ENCODE data around the gene MICU1.
"Not testable (repeated sequence)": the region's sequence is repeated elsewhere in the genome, so short reads cannot be mapped to it uniquely, and the experiment has no call there.

Gene MICU1

GRCh38 chr10:72552857-72553256 is 73.0 kb downstream of the MICU1 start:
- no peak for TF ChIP-seq CTCF (IDR thresholded peaks at IDR 0.05; ENCODE audit: low read depth, low read length)
- H3K4me3 ChIP-seq (replicated peaks in 1 of 2; ENCODE audit: low read depth in 2 of 2, low read length in 2 of 2): no peak overlapping the region
- peak; percentile 90 to 92 for DNase-seq (ENCODE audit: low read depth in 2 of 2)

- TF ChIP-seq CTCF (IDR thresholded peaks at IDR 0.05; ENCODE audit: low read depth, low read length): no peak
- no peak for DNase-seq (ENCODE audit: low read depth in 2 of 2)
These were observed 75.6 kb downstream of the MICU1 start for GRCh38 chr10:72550239-72550638.

GRCh38 chr10:72545546-72545945 is 80.3 kb downstream of the MICU1 start:
- DNase-seq (ENCODE audit: low read depth in 2 of 2): no peak
- TF ChIP-seq CTCF (IDR thresholded peaks at IDR 0.05; ENCODE audit: low read depth, low read length): no peak
- H3K4me3 ChIP-seq (replicated peaks in 1 of 2; ENCODE audit: low read depth in 2 of 2, low read length in 2 of 2): no peak overlapping the region

More at GRCh38 chr10:72550239-72550638, 75.6 kb downstream of the MICU1 start:
- no peak overlapping the region for H3K4me3 ChIP-seq (replicated peaks in 1 of 2; ENCODE audit: low read depth in 2 of 2, low read length in 2 of 2)

GRCh38 chr10:72543855-72544254 is 82.0 kb downstream of the MICU1 start:
- H3K4me3 ChIP-seq (replicated peaks in 1 of 2; ENCODE audit: low read depth in 2 of 2, low read length in 2 of 2); DNase-seq (ENCODE audit: low read depth in 2 of 2): not testable (repeated sequence)

GRCh38 chr10:72542396-72542815 is 83.5 kb downstream of the MICU1 start:
- H3K4me3 ChIP-seq (replicated peaks in 1 of 2; ENCODE audit: low read depth in 2 of 2, low read length in 2 of 2): no peak overlapping the region
- no peak for DNase-seq (ENCODE audit: low read depth in 2 of 2)
- no peak for TF ChIP-seq CTCF (IDR thresholded peaks at IDR 0.05; ENCODE audit: low read depth, low read length)

GRCh38 chr10:72541337-72541736 is 84.5 kb downstream of the MICU1 start:
- no peak for DNase-seq (ENCODE audit: low read depth in 2 of 2)
- TF ChIP-seq CTCF (IDR thresholded peaks at IDR 0.05; ENCODE audit: low read depth, low read length): no peak
- H3K4me3 ChIP-seq (replicated peaks in 1 of 2; ENCODE audit: low read depth in 2 of 2, low read length in 2 of 2): no peak overlapping the region

GRCh38 chr10:72540193-72540807 is 85.6 kb downstream of the MICU1 start:
- TF ChIP-seq CTCF (IDR thresholded peaks at IDR 0.05; ENCODE audit: low read depth, low read length): no peak
- H3K4me3 ChIP-seq (replicated peaks in 1 of 2; ENCODE audit: low read depth in 2 of 2, low read length in 2 of 2): no peak overlapping the region
- no peak for DNase-seq (ENCODE audit: low read depth in 2 of 2)
